ENCODE results near the gene KPNA6.

KPNA6 gene

DNA sequence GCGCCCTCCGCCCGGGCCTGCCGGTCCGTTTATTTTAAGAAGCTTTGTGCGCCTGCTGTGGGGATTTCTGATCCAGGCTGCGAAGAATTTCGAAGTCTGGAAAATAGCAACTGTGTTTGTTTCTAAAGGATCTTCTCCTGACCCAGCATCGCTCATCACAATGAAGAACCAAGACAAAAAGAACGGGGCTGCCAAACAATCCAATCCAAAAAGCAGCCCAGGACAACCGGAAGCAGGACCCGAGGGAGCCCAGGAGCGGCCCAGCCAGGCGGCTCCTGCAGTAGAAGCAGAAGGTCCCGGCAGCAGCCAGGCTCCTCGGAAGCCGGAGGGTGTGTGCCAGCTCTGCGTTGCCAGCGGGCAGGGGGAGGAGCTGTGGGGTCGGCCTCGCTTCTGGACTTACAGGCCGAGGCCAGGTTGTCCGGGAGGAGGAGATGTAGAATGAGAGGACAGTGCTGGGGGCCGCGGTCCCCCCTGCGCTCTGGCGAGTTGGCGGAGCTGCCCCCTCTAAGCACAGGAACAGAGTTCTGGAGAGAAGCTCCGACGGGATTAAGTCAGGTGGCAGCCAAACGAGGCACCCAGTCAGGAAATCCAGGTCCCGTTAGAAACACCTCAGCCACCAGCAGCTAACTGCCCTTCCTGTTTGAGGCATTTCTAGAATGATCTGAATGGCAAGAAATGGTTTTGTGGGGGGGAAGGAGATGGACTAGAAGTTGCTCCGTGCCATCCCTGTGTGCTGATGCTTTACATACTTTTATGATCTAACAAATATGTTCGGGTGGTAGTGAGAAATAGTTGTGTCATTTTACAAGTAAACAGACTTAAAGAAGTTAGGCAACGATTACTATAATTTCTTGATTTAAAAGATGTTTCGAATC, 72.6 kb downstream of the KPNA6 start:
- Histone ChIP-seq H3K9me2 (ENCODE audit: low read depth, low read length) (no peaks in the 10 kb centered on the region), H3K79me2 (ENCODE audit: insufficient read depth, low read length) (peaks cover 22% of the 10 kb centered on the region), H3K9me3 (ENCODE audit: low read length) (no peaks in the 10 kb centered on the region), H3K4me1 (ENCODE audit: insufficient read depth, low read length, severe bottlenecking) (peaks cover 25% of the 10 kb centered on the region), H3K27ac (ENCODE audit: low read depth, low read length, poor library complexity, severe bottlenecking) (peak overlapping the region; percentile 68), H4K20me1 (ENCODE audit: insufficient read depth, low read length) (no peaks in the 10 kb centered on the region), H3K4me3 (ENCODE audit: low read depth, low read length, poor library complexity, severe bottlenecking) (peak overlapping the region; percentile 79), H3K36me3 (ENCODE audit: insufficient read depth, low read length) (peaks cover 42% of the 10 kb centered on the region), H2AFZ (ENCODE audit: low read length) (no peak overlapping the region), H3F3A (ENCODE audit: insufficient read depth, low read length) (no peaks in the 10 kb centered on the region), H3K4me2 (ENCODE audit: low read length) (peak overlapping the region; percentile 73), H3K9ac (ENCODE audit: low read length) (peak overlapping the region; percentile 87), H3K27me3 (ENCODE audit: insufficient read depth, low read length) (no peaks in the 10 kb centered on the region)
- no peak for TF ChIP-seq EZH2 (IDR thresholded peaks at IDR 0.05; ENCODE audit: borderline replicate concordance, low read length)
- TF ChIP-seq, protein P1, sequence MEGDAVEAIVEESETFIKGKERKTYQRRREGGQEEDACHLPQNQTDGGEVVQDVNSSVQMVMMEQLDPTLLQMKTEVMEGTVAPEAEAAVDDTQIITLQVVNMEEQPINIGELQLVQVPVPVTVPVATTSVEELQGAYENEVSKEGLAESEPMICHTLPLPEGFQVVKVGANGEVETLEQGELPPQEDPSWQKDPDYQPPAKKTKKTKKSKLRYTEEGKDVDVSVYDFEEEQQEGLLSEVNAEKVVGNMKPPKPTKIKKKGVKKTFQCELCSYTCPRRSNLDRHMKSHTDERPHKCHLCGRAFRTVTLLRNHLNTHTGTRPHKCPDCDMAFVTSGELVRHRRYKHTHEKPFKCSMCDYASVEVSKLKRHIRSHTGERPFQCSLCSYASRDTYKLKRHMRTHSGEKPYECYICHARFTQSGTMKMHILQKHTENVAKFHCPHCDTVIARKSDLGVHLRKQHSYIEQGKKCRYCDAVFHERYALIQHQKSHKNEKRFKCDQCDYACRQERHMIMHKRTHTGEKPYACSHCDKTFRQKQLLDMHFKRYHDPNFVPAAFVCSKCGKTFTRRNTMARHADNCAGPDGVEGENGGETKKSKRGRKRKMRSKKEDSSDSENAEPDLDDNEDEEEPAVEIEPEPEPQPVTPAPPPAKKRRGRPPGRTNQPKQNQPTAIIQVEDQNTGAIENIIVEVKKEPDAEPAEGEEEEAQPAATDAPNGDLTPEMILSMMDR (IDR thresholded peaks at IDR 0.05; ENCODE audit: low read length) = no peak

DNA sequence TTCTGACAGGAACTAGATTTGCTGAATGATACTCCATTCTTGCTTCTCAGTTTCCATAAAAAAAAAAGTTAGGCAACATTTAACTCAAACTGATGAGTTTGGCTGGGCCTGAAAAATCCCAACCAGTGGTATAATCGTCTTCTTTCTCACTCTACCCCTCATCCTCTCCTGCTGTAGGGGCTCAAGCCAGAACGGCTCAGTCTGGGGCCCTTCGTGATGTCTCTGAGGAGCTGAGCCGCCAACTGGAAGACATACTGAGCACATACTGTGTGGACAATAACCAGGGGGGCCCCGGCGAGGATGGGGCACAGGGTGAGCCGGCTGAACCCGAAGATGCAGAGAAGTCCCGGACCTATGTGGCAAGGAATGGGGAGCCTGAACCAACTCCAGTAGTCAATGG, 73.2 kb downstream of the KPNA6 start:
- Histone ChIP-seq H3F3A (ENCODE audit: insufficient read depth, low read length) (no peaks in the 10 kb centered on the region), H3K27me3 (ENCODE audit: insufficient read depth, low read length) (no peaks in the 10 kb centered on the region), H3K9me3 (ENCODE audit: low read length) (no peaks in the 10 kb centered on the region), H2AFZ (ENCODE audit: low read length) (no peak overlapping the region), H3K79me2 (ENCODE audit: insufficient read depth, low read length) (peaks cover 22% of the 10 kb centered on the region), H3K4me2 (ENCODE audit: low read length) (peak overlapping the region; percentile 73), H3K27ac (ENCODE audit: low read depth, low read length, poor library complexity, severe bottlenecking) (peak overlapping the region; percentile 68), H3K9ac (ENCODE audit: low read length) (peak overlapping the region; percentile 87), H3K4me1 (ENCODE audit: insufficient read depth, low read length, severe bottlenecking) (peaks cover 25% of the 10 kb centered on the region), H3K9me2 (ENCODE audit: low read depth, low read length) (no peaks in the 10 kb centered on the region), H4K20me1 (ENCODE audit: insufficient read depth, low read length) (no peaks in the 10 kb centered on the region), H3K4me3 (ENCODE audit: low read depth, low read length, poor library complexity, severe bottlenecking) (peak overlapping the region; percentile 79), H3K36me3 (ENCODE audit: insufficient read depth, low read length) (peaks cover 45% of the 10 kb centered on the region)
- TF ChIP-seq, protein P1 (IDR thresholded peaks at IDR 0.05; ENCODE audit: low read length) = no peak
- TF ChIP-seq EZH2 (IDR thresholded peaks at IDR 0.05; ENCODE audit: borderline replicate concordance, low read length) = no peak

DNA sequence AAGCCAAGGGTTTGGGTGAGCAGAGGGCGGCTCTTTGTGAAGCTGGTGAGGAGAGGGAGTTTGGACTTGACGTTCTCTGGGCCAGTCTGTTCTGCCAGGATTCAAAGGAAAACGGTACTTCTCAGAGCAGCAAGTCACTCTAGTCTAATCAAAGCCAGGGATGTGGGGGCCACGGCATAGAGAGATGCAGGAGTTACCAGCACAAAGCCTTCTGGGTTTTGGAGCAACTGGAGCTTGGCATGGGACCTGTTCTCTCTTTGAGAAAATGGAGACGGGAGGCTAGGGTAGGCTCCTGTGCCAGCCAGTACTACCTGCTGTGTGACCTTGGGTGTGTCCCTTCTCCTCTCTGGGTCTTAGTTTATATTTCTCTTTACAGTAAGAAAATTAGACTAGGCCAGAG, 73.7 kb downstream of the KPNA6 start:
- peak overlapping the region; percentile 87; the same call in 1 of the 2 replicates for H3K9ac ChIP-seq (ENCODE audit: low read length)
- peak overlapping the region; percentile 73 for H3K4me2 ChIP-seq (ENCODE audit: low read length)
- H3K27me3 ChIP-seq (ENCODE audit: insufficient read depth, low read length) = no peaks in the 10 kb centered on the region
- peaks cover 25% of the 10 kb centered on the region for H3K4me1 ChIP-seq (ENCODE audit: insufficient read depth, low read length, severe bottlenecking)
- no peaks in the 10 kb centered on the region for H3F3A ChIP-seq (ENCODE audit: insufficient read depth, low read length)
- H2AFZ ChIP-seq (ENCODE audit: low read length) = no peak overlapping the region
- H4K20me1 ChIP-seq (ENCODE audit: insufficient read depth, low read length) = no peaks in the 10 kb centered on the region
- no peak for TF ChIP-seq EZH2 (IDR thresholded peaks at IDR 0.05; ENCODE audit: borderline replicate concordance, low read length)
- TF ChIP-seq, protein P1 (IDR thresholded peaks at IDR 0.05; ENCODE audit: low read length) = no peak
- peak overlapping the region; percentile 68 for H3K27ac ChIP-seq (ENCODE audit: low read depth, low read length, poor library complexity, severe bottlenecking)
- H3K79me2 ChIP-seq (ENCODE audit: insufficient read depth, low read length) = peaks cover 22% of the 10 kb centered on the region
- no peaks in the 10 kb centered on the region for H3K9me3 ChIP-seq (ENCODE audit: low read length)
- H3K4me3 ChIP-seq (ENCODE audit: low read depth, low read length, poor library complexity, severe bottlenecking) = peak overlapping the region; percentile 79
- H3K9me2 ChIP-seq (ENCODE audit: low read depth, low read length) = no peaks in the 10 kb centered on the region
- peaks cover 50% of the 10 kb centered on the region for H3K36me3 ChIP-seq (ENCODE audit: insufficient read depth, low read length)
